ENCODE data around the gene PCDHB11. TPM values are rescaled to one million over a fixed set of nuclear protein-coding genes. Genes with fewer than 3 reads are reported as not detected.
"Not testable (repeated sequence)": the region's sequence is repeated elsewhere in the genome, so short reads cannot be mapped to it uniquely, and the experiment has no call there.

The PCDHB11 gene
- total and polyA plus RNA-seq, 2 donors (not counting 1 experiment from before 2014, with no cell fraction given), result 0.36 to 1.7 TPM

DNA sequence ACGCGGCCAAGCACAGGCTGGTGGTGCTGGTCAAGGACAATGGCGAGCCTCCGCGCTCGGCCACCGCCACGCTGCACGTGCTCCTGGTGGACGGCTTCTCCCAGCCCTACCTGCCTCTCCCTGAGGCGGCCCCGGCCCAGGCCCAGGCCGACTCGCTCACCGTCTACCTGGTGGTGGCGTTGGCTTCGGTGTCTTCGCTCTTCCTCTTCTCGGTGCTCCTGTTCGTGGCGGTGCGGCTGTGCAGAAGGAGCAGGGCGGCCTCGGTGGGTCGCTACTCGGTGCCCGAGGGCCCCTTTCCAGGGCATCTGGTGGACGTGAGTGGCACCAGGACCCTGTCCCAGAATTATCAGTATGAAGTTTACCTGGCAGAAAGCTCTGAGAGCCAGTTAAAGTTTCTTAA, 41.5 kb upstream of the PCDHB11 start:
- not testable (repeated sequence) for H3K4me3 ChIP-seq (replicated peaks in 1 of 4; ENCODE audit: control extremely low read depth in 1 of 4, insufficient read depth in 1 of 4, low read depth in 3 of 4, low read length in 4 of 4); H3K79me2 ChIP-seq (ENCODE audit: control insufficient read depth, insufficient read depth, low read length); H3K4me2 ChIP-seq (ENCODE audit: extremely low read depth, insufficient read depth, low read length); DNase-seq (ENCODE audit: low read depth in 2 of 2); H4K20me1 ChIP-seq (ENCODE audit: control insufficient read depth, extremely low read depth, insufficient read depth, low read length); H3K27me3 ChIP-seq (ENCODE audit: control insufficient read depth, insufficient read depth, low read length); H3K9me3 ChIP-seq (ENCODE audit: control insufficient read depth, insufficient read depth, low read depth, low read length); H3K9ac ChIP-seq (ENCODE audit: insufficient read depth, low read length); H3K27ac ChIP-seq (ENCODE audit: insufficient read depth, low read length); H3K36me3 ChIP-seq (ENCODE audit: control insufficient read depth, insufficient read depth, low read length); H2AFZ ChIP-seq (ENCODE audit: low read length); H3K4me1 ChIP-seq (ENCODE audit: control insufficient read depth, extremely low read depth, insufficient read depth, low read length)

DNA sequence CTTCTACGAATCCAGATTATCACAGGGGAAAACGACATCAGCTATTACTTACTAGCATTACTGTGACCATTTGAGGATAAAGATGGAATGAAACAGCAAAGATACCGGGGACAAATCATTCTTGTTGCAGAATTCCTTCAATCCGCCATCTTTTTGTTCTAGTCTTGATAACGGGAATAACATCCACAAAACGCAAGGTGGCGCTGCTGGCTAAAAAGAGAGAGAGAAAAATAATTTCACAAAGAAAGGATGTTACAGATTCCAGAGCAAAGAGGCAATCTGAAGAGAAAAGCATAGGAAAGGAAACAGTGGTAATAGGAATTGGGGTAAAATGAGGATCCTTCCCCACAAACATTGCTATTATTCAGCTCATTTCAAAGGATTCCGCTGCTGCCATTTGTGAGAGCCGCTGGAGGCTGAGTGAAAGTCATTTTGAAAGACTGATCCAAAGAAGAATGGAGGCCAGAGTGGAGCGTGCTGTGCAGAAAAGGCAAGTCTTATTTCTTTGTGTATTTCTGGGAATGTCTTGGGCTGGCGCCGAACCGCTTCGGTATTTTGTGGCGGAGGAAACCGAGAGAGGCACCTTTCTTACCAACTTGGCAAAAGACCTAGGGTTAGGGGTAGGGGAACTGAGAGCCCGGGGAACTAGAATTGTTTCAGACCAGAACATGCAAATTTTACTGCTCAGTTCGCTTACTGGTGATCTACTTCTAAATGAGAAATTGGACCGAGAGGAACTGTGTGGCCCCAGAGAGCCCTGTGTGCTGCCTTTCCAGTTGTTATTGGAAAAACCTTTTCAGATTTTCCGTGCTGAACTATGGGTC, 26.8 kb upstream of the PCDHB11 start, which contains the start of gene PCDHB7:
TSS of gene PCDHB7 (plus strand) at position 264 of the 824 bp plus-strand sequence. CDS start at position 456, 192 bp downstream.
- Histone ChIP-seq H3K79me2 (ENCODE audit: control insufficient read depth, insufficient read depth, low read length) (no peaks in the 10 kb centered on the region), H3K9ac (ENCODE audit: insufficient read depth, low read length) (no peak within 1 kb of the TSS), H3K9me3 (ENCODE audit: control insufficient read depth, insufficient read depth, low read depth, low read length) (no peaks in the 10 kb centered on the region), H4K20me1 (ENCODE audit: control insufficient read depth, extremely low read depth, insufficient read depth, low read length) (no peaks in the 10 kb centered on the region), H3K36me3 (ENCODE audit: control insufficient read depth, insufficient read depth, low read length) (no peaks in the 10 kb centered on the region), H3K27me3 (ENCODE audit: control insufficient read depth, insufficient read depth, low read length) (no peaks in the 10 kb centered on the region), H2AFZ (ENCODE audit: low read length) (no peak within 1 kb of the TSS), H3K4me2 (ENCODE audit: extremely low read depth, insufficient read depth, low read length) (no peak within 1 kb of the TSS), H3K4me1 (ENCODE audit: control insufficient read depth, extremely low read depth, insufficient read depth, low read length) (no peaks in the 10 kb centered on the region), H3K27ac (ENCODE audit: insufficient read depth, low read length) (no peak within 1 kb of the TSS), H3K4me3 (replicated peaks in 1 of 4; ENCODE audit: control extremely low read depth in 1 of 4, insufficient read depth in 1 of 4, low read depth in 3 of 4, low read length in 4 of 4) (peak within 1 kb of the TSS in 2 of 4 experiments; percentile 28 to 30)
- no peak for TF ChIP-seq EZH2 (IDR thresholded peaks at IDR 0.05; ENCODE audit: low read length, missing control alignments)
- TF ChIP-seq, protein P1, sequence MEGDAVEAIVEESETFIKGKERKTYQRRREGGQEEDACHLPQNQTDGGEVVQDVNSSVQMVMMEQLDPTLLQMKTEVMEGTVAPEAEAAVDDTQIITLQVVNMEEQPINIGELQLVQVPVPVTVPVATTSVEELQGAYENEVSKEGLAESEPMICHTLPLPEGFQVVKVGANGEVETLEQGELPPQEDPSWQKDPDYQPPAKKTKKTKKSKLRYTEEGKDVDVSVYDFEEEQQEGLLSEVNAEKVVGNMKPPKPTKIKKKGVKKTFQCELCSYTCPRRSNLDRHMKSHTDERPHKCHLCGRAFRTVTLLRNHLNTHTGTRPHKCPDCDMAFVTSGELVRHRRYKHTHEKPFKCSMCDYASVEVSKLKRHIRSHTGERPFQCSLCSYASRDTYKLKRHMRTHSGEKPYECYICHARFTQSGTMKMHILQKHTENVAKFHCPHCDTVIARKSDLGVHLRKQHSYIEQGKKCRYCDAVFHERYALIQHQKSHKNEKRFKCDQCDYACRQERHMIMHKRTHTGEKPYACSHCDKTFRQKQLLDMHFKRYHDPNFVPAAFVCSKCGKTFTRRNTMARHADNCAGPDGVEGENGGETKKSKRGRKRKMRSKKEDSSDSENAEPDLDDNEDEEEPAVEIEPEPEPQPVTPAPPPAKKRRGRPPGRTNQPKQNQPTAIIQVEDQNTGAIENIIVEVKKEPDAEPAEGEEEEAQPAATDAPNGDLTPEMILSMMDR (conservative IDR thresholded peaks at IDR 0.05 in 1 of 2, IDR thresholded peaks at IDR 0.05 in 1 of 2; ENCODE audit: low read depth in 1 of 2, low read length in 2 of 2), result peak in 1 of 2 donors; percentile 24
- peak; percentile 3 to 24 for DNase-seq (ENCODE audit: low read depth in 2 of 2)

DNA sequence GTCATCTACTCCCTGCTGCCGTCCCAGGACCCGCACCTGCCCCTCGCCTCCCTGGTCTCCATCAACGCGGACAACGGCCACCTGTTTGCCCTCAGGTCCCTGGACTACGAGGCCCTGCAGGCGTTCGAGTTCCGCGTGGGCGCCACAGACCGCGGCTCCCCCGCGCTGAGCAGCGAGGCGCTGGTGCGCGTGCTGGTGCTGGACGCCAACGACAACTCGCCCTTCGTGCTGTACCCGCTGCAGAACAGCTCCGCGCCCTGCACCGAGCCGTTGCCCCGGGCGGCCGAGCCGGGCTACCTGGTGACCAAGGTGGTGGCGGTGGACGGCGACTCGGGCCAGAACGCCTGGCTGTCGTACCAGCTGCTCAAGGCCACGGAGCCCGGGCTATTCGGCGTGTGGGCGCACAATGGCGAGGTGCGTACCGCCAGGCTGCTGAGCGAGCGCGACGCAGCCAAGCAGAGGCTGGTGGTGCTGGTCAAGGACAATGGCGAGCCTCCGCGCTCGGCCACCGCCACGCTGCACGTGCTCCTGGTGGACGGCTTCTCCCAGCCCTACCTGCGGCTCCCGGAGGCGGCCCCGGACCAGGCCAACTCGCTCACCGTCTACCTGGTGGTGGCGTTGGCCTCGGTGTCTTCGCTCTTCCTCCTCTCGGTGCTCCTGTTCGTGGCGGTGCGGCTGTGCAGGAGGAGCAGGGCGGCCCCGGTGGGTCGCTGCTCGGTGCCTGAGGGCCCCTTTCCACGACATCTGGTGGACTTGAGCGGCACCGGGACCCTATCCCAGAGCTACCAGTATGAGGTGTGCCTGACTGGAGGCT, 24.9 kb upstream of the PCDHB11 start:
- not testable (repeated sequence) for H2AFZ ChIP-seq (ENCODE audit: low read length); H3K4me2 ChIP-seq (ENCODE audit: extremely low read depth, insufficient read depth, low read length); H3K9ac ChIP-seq (ENCODE audit: insufficient read depth, low read length); H4K20me1 ChIP-seq (ENCODE audit: control insufficient read depth, extremely low read depth, insufficient read depth, low read length); DNase-seq (ENCODE audit: low read depth in 2 of 2); H3K36me3 ChIP-seq (ENCODE audit: control insufficient read depth, insufficient read depth, low read length); H3K79me2 ChIP-seq (ENCODE audit: control insufficient read depth, insufficient read depth, low read length); H3K9me3 ChIP-seq (ENCODE audit: control insufficient read depth, insufficient read depth, low read depth, low read length); H3K27me3 ChIP-seq (ENCODE audit: control insufficient read depth, insufficient read depth, low read length); H3K4me3 ChIP-seq (replicated peaks in 1 of 4; ENCODE audit: control extremely low read depth in 1 of 4, insufficient read depth in 1 of 4, low read depth in 3 of 4, low read length in 4 of 4); H3K27ac ChIP-seq (ENCODE audit: insufficient read depth, low read length); H3K4me1 ChIP-seq (ENCODE audit: control insufficient read depth, extremely low read depth, insufficient read depth, low read length)

Data from fibroblast of lung (primary cell).